HuH-7.5 (cell line): ENCODE data around the gene PYGB.
"Not testable (repeated sequence)": the region's sequence is repeated elsewhere in the genome, so short reads cannot be mapped to it uniquely, and the experiment has no call there.

Experiments used
- DNase-seq: peaks from one replicate; pipeline ENCODE4 v3.0.0; 2011; ENCODE audit warnings: low spot score

The PYGB gene

GRCh38 chr20:25249198-25249931 is 1.5 kb downstream of the PYGB start:
- no peak for DNase-seq

- DNase-seq, result no peak
Measured at GRCh38 chr20:25250508-25250907, 2.6 kb downstream of the PYGB start.

- DNase-seq, result no peak
Measured at GRCh38 chr20:25251019-25251418, 3.1 kb downstream of the PYGB start.

GRCh38 chr20:25251558-25251957 is 3.7 kb downstream of the PYGB start:
- DNase-seq, result no peak

- DNase-seq, result no peak
Measured at GRCh38 chr20:25252230-25252651, 4.4 kb downstream of the PYGB start.

- DNase-seq, result no peak
Measured at GRCh38 chr20:25252686-25253421, 5.0 kb downstream of the PYGB start.

- DNase-seq, result no peak
Measured at GRCh38 chr20:25253606-25254275, 5.9 kb downstream of the PYGB start.

- DNase-seq, result no peak
Measured at GRCh38 chr20:25254571-25254970, 6.7 kb downstream of the PYGB start.

GRCh38 chr20:25254986-25255680 is 7.2 kb downstream of the PYGB start:
- DNase-seq, result no peak

- no peak for DNase-seq
Measured at GRCh38 chr20:25256226-25256859, 8.5 kb downstream of the PYGB start.

- DNase-seq, result no peak
Measured at GRCh38 chr20:25257130-25257529, 9.2 kb downstream of the PYGB start.

- no peak for DNase-seq
Measured at GRCh38 chr20:25257756-25258475, 10.0 kb downstream of the PYGB start.

- DNase-seq, result no peak
Measured at GRCh38 chr20:25258476-25258805, 10.6 kb downstream of the PYGB start.

GRCh38 chr20:25258828-25259227 is 10.9 kb downstream of the PYGB start:
- DNase-seq, result no peak

- DNase-seq, result no peak
Measured at GRCh38 chr20:25259358-25259757, 11.5 kb downstream of the PYGB start.

- DNase-seq, result no peak
Measured at GRCh38 chr20:25259788-25260254, 11.9 kb downstream of the PYGB start.

- DNase-seq, result not testable (repeated sequence)
Measured at GRCh38 chr20:25260770-25261437, 13.0 kb downstream of the PYGB start.

GRCh38 chr20:25269057-25269832 is 21.4 kb downstream of the PYGB start:
- no peak for DNase-seq

- DNase-seq, result no peak
Measured at GRCh38 chr20:25269833-25270170, 21.9 kb downstream of the PYGB start.

- no peak for DNase-seq
Measured at GRCh38 chr20:25270829-25271251, 23.0 kb downstream of the PYGB start.
